ENCODE measurements around the gene TMED9.

Gene TMED9

GRCh38 chr5:177568326-177568725, 23.7 kb upstream of the TMED9 start:
- Histone ChIP-seq H3K4me3 (no peak overlapping the region), H3K4me1 (no peaks in the 10 kb centered on the region), H3K9me3 (no peaks in the 10 kb centered on the region), H3K36me3 (no peaks in the 10 kb centered on the region), H3K27ac (no peak overlapping the region), H3K27me3 (peaks cover 0 to 6% of the 10 kb centered on the region in 2 donors)
- intact Hi-C loops (cut with DNase I; ENCODE audit: low total_unique reads), result no loop called here
- DNase-seq, result no peak
- TF ChIP-seq CTCF (IDR thresholded peaks at IDR 0.05), result no peak

DNA sequence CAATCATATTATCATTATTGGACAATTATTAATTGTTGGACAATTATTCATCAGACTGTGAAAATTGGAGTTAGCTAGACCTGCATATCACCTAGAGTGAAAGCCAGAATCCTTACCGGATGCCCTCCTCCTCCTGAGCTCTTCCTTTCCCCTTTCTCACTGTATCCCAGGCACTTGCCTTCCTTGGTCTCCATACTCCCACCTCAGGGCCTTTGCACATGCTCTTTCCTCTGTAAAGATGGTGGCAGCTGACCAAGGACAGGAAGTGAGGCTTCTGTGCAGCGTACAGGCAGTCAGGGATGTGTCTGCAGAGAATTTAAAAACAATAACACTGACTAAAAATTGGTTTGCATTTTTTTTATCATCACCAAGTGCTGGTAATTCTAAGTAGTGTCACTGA, 22.1 kb upstream of the TMED9 start:
- no peak for DNase-seq
- TF ChIP-seq CTCF (IDR thresholded peaks at IDR 0.05), result no peak

DNA sequence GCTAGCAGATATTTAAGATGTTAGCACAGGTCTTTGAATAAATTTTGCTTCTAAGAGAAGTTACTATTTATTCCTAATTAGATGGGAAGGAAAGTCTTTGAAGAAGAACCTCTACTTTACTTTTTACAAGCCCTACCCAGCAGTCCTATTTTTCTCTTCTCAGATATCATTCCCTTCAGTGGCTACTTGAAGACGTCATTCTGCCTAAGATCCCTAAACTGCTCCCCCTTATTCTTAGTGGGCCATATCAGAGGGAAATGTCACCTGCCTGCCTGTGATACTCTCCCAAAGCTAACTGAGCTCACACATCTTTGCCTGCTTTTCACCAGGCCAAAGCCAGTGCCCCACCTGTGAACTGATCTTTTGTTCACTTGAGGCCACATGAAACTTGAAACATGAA, 16.5 kb upstream of the TMED9 start:
- H3K36me3 ChIP-seq, result no peaks in the 10 kb centered on the region
- no peaks in the 10 kb centered on the region for H3K9me3 ChIP-seq
- H3K27me3 ChIP-seq, result no peaks in the 10 kb centered on the region
- no peak for TF ChIP-seq CTCF (IDR thresholded peaks at IDR 0.05)
- intact Hi-C loops (cut with DNase I; ENCODE audit: low total_unique reads), result no loop called here
- H3K4me3 ChIP-seq, result no peak overlapping the region
- H3K4me1 ChIP-seq, result no peaks in the 10 kb centered on the region
- no peak for DNase-seq
- H3K27ac ChIP-seq, result no peak overlapping the region

More for the DNA sequence above, 22.1 kb upstream of the TMED9 start:
- Histone ChIP-seq H3K4me1 (no peaks in the 10 kb centered on the region), H3K27me3 (peaks cover 0 to 6% of the 10 kb centered on the region in 2 donors), H3K4me3 (no peak overlapping the region), H3K36me3 (no peaks in the 10 kb centered on the region), H3K27ac (no peak overlapping the region), H3K9me3 (no peaks in the 10 kb centered on the region)
- intact Hi-C loops (cut with DNase I; ENCODE audit: low total_unique reads), result no loop called here

GRCh38 chr5:177576169-177576568, 15.8 kb upstream of the TMED9 start:
- H3K9me3 ChIP-seq, result no peaks in the 10 kb centered on the region
- no peaks in the 10 kb centered on the region for H3K36me3 ChIP-seq
- H3K4me1 ChIP-seq, result no peaks in the 10 kb centered on the region
- H3K27me3 ChIP-seq, result no peaks in the 10 kb centered on the region
- intact Hi-C loops (cut with DNase I; ENCODE audit: low total_unique reads), result no loop called here
- no peak for TF ChIP-seq CTCF (IDR thresholded peaks at IDR 0.05)
- no peak for DNase-seq
- no peak overlapping the region for H3K27ac ChIP-seq
- no peak overlapping the region for H3K4me3 ChIP-seq

DNA sequence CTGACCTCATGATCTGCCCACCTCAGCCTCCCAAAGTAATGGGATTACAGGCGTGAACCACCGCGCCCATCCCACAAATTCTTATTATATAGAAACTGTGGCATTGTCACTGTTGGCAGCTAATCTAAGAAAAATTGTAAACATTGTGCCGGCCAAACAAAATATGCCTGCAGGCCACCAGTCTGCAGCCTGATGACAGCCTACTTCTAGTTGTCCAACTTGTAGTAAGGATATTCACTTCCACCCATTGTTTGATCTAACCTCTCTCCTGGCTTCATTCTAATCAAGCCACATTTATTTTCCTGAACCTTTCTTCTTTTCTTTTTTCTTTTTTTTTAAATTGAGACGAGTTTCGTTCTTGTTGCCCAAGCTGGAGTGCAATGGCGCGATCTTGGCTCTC, 13.7 kb upstream of the TMED9 start:
- TF ChIP-seq CTCF (IDR thresholded peaks at IDR 0.05), result no peak
- Histone ChIP-seq H3K27me3 (no peaks in the 10 kb centered on the region), H3K4me3 (no peak overlapping the region), H3K36me3 (no peaks in the 10 kb centered on the region), H3K27ac (no peak overlapping the region), H3K4me1 (no peaks in the 10 kb centered on the region), H3K9me3 (no peaks in the 10 kb centered on the region)
- no peak for DNase-seq
- intact Hi-C loops (cut with DNase I; ENCODE audit: low total_unique reads), result no loop called here

DNA sequence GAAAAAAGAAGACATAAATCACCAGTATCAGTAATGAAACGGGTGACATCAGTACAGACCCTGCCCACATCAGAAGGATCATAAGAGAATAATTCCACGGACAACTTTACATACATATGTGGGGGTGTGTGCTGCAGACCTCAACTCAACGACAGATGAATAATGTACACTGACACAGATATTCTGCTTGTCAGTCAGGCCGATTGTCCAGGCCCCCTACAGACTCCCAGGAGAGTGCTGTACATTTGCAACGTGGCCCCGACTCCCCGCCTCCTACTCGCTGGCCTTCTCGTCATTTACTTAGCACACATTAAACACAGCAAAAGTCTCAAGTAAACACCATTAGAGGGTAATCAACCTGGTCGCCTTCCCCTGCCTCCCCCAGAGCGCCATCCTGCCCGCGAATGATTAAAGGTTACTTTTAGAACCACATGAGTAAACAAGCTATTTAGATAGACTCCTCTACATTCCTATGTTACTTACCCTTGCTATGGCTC, 3.5 kb upstream of the TMED9 start:
- H3K27ac ChIP-seq, result no peak overlapping the region
- peaks cover 0 to 14% (median 12%) of the 10 kb centered on the region in 4 donors for H3K4me1 ChIP-seq
- no peak overlapping the region for H3K4me3 ChIP-seq
- H3K9me3 ChIP-seq, result no peaks in the 10 kb centered on the region
- intact Hi-C loops (cut with DNase I; ENCODE audit: low total_unique reads), result no loop called here
- H3K27me3 ChIP-seq, result peaks cover 0 to 46% of the 10 kb centered on the region in 2 donors
- DNase-seq, result no peak
- no peak for TF ChIP-seq CTCF (IDR thresholded peaks at IDR 0.05)
- peaks cover 0 to 2% (median 0%) of the 10 kb centered on the region in 3 donors for H3K36me3 ChIP-seq

Measured in tibial artery (tissue), 4 donors.